Muscle of arm (tissue), 14 donors: ENCODE measurements around the gene GTF2E1. TPM values are rescaled to one million over a fixed set of nuclear protein-coding genes. Genes with fewer than 3 reads are reported as not detected.
"Not testable (repeated sequence)": the region's sequence is repeated elsewhere in the genome, so short reads cannot be mapped to it uniquely, and the experiment has no call there.

Source experiments
- DNase-seq: peaks from one replicate; pipeline ENCODE4 v3.0.0-alpha.2; 2013
- long read RNA-seq, 11 donors: transcript quantifications; one replicate each; lab custom pipeline, GENCODE V29; 2026
- polyA plus RNA-seq, 12 donors: library from polyadenylated mRNA; unstranded; fragments of 120-200 nt; gene quantifications; one replicate each; pipeline ENCODE4 v1.2.1, GENCODE V29; 2013; ENCODE audit not compliant: insufficient read length in 12 of 12

Gene GTF2E1
- polyA plus RNA-seq = 10 to 100 TPM in 11 of 12 donors, not detected in 1; 10.0 to 28.7 (median 11.7) TPM
- long read RNA-seq, donor 1, partial matches to known transcripts = 0 of 3 reads
- long read RNA-seq, donor 1, other reads (novel, unspliced or antisense) = 0 of 3 reads
- long read RNA-seq, donor 2, partial matches to known transcripts = 0 of 3 reads
- long read RNA-seq, donor 2, other reads (novel, unspliced or antisense) = 0 of 3 reads
- long read RNA-seq, donor 3 = 0 reads
- long read RNA-seq, donor 4 = 0 reads
- long read RNA-seq, donor 5, partial matches to known transcripts = 0 of 2 reads
- long read RNA-seq, donor 5, other reads (novel, unspliced or antisense) = 0 of 2 reads
- long read RNA-seq, donor 6, partial matches to known transcripts = 0 of 1 reads
- long read RNA-seq, donor 6, other reads (novel, unspliced or antisense) = 0 of 1 reads
- long read RNA-seq, donor 7, partial matches to known transcripts = 0 of 1 reads
- long read RNA-seq, donor 7, other reads (novel, unspliced or antisense) = 0 of 1 reads
- long read RNA-seq, donor 8, partial matches to known transcripts = 0 of 2 reads
- long read RNA-seq, donor 8, other reads (novel, unspliced or antisense) = 0 of 2 reads
- long read RNA-seq, donor 9, partial matches to known transcripts = 0 of 1 reads
- long read RNA-seq, donor 9, other reads (novel, unspliced or antisense) = 0 of 1 reads
- long read RNA-seq, donor 10, partial matches to known transcripts = 0 of 4 reads
- long read RNA-seq, donor 10, other reads (novel, unspliced or antisense) = 0 of 4 reads
- long read RNA-seq, donor 11, partial matches to known transcripts = 0 of 2 reads
- long read RNA-seq, donor 11, other reads (novel, unspliced or antisense) = 0 of 2 reads

DNA sequence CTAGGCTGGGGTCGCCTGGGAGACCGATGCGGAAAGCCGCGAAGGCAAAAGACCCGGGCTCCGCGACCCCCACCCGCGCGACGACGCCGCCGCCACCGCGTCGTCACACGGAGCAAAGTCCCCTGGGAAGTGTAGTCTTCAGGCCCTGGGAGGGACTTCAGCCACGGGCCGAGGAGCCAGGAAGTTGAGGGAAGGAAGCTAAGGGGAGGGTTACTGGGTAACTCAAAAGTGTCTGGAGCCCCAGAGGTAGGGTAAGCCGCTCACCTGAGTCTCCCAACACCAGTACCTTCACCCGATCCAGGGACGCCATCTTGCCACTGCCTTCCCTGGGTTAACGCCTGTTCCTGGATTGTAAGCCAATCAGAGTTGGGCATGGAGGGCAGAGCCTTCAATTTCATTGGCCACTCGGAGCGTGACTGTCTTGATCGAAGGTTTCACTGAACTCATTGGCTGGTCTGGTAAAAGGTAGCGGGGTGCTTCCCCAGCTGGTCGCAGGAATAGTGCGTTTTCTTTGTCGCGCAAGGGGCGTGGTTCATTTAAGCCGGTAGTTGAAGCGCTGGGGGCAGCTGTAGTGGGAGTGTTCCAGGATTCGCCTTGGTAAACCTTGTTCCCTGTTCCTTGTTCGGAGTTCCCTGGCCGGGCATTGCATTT, at the start of gene GTF2E1, which contains the start of gene RABL3:
GTF2E1 (plus strand) TSS at position 547 of the 651 bp plus-strand sequence. CDS start 7,809 bp downstream, outside the sequence.
RABL3 (minus strand) TSS at position 319 of the 651 bp plus-strand sequence; CDS start at position 310, 9 bp downstream.
- peak; percentile 99 for DNase-seq

DNA sequence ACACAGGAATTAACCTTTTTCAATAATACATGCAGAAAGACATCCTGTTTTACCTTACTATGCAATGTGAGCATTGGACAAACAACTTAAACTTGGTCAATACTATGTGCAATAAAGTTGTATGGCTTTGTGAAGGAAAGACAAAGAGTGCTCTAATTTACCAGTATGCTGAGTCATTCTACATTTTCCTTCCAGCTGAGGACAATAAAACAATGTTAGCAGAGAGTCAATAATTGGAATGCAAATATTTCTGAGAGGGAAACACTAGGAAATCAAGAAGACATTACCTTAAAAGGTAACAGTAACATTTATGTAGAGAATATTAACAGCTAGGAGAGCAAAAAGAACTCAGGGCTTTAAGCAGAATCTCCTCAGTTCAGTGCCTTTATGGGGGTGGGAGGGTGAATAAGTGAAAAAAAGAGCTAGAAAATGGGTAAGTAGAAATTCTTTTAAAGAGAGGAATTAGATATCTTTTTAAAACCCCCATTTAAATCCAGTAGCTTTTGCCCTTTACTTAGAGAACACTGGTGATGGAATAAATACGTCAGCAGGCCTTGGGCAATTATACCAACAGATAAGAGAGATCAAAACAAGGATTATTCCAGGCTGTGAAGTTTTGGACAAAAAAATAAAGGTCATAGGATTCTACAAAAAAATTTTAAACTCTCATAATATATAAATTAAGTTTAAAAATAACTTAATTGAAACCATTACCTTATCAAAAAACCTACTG, 48.9 kb upstream of the GTF2E1 start:
- DNase-seq = no peak

DNA sequence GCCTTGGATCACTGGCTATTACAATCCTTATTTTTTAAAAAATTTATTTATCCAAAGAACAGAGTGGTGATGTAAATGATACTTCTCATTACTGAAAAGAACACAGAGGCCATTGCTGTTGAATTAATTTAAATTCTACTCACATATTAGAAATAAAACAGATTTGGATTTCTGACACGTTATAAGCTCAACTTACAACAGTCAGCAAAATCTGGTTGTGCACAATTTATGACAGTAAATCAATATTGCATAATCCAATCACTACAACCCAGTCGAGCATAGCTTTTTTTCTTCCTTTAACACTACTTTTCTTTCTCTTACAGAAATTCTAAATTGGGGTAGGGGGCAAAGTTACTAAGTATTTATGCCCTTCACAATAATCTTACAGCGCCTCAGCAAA, 43.2 kb upstream of the GTF2E1 start:
- no peak for DNase-seq

DNA sequence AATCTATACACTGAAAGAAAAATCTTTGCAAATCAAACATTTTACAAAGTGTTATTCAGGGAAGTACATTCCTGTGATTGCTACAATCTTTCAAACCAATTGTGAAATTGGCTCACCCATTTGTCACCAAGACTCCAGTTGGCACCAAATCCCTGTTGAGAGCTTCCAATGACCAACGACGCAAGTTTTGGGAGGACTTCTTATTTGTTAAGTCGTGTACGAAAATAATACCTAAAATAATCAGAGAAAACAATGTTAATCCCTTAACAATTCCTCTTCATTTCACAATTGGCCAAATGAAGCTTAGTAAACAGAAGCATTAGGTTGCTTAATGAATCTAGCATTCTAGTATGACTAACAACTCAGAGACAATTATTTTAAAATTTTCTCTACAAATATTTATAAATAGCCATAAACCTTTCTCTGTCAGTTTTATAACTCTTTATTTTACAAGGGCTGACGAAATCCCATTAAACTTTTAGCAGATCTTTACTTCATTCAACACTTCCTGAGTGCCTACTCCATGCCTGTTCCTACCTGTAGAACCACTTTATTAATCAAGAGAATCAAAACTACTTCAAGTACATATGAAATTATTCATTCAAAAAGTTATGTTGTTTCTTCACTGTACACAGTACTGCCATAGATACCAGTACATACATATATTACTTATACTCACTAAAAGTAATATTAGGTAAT, 36.5 kb upstream of the GTF2E1 start:
- no peak for DNase-seq

DNA sequence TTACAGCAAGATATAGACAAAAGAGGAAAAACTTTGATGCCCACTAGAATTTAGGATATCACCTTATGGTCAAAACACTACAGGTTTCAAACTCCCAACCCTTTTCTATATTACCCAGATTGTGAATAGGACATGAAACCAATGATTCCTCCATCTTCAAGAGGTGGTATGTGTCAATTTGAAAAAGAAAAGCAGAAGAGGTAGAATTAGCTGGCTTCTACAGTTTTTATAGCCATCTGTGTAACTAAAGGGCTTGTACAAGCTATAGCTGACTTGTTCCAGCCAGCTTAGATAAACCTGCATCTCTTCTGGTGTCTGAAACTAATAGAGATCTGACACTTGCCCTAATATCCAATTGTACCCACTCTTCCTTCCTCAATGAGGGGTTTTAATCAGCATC, 35.6 kb upstream of the GTF2E1 start:
- no peak for DNase-seq

DNA sequence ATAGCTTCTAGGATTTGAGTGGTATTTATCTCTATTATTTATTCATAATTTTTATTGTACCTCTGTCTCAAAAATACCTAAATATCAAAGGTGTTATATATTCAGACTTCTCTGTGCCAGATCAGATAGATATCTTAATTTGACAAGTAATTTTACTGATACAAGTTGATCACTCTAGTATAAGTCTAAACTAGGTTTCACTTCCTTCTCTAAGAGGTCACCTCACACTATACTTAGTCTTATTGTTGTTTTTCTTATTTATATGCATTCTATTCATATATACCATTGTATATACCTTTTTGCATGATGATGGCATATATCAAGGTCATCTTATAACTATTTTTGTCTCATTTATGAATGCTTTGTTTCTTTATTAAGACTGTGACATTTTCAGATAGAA, 34.1 kb upstream of the GTF2E1 start:
- no peak for DNase-seq

DNA sequence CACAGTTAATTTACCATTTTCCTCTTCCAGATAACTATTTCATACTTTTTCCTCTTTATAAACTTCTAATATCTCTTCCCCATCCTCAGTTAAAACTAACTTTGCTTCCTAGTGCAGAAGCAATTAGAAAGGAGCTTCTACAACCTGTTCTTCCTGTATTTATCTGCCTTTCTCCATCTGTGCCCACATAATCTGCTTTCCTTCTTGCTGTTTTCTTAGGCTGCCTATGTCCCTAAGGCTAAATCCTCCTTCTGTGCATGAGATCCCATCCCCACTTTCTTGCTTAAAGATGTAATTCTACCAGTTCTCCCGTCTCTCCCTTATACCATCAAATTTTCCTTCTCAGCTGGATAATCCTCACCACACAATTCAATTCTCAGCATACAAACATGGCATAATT, 32.2 kb upstream of the GTF2E1 start:
- no peak for DNase-seq

DNA sequence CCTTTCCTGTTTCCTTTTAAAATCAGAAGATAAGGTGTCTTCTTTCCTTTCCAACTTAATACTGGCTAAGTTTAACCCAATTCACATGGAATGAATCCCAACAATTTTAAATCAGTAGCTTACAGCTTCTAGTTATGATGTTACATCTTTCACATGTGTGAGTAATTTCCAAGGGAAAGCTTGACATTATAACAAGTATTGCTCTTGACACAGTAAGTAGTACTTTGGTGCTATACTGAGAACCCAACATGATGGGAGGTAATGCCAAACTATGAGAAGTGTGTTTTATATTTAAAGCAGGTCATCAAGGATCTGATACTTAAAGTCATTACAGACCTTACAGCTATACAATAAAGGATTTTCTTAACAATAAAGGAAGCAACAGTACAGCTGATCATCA, 29.3 kb upstream of the GTF2E1 start:
- DNase-seq = no peak

DNA sequence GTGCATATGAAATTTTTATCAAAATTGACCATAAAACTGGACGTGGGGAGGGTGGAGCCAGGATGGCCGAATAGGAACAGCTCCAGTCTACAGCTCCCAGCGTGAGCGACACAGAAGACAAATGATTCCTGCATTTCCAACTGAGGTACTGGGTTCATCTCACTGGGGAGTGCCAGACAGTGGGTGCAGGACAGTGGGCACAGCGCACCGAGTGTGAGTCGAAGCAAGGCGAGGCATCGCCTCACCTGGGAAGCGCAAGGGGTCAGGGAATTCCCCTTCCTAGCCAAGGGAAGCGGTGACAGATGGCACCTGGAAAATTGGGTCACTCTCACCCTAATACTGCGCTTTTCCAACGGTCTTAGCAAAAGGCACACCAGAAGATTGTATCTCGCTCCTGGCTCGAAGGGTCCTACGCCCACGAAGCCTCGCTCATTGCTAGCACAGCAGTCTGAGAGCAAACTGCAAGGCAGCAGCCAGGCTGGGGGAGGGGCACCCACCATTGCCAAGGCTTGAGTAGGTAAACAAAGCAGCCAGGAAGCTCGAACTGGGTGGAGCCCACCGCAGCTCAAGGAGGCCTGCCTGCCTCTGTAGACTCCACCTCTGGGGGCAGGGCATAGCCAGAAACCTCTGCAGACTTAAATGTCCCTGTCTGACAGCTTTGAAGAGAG, 23.2 kb upstream of the GTF2E1 start:
- not testable (repeated sequence) for DNase-seq

DNA sequence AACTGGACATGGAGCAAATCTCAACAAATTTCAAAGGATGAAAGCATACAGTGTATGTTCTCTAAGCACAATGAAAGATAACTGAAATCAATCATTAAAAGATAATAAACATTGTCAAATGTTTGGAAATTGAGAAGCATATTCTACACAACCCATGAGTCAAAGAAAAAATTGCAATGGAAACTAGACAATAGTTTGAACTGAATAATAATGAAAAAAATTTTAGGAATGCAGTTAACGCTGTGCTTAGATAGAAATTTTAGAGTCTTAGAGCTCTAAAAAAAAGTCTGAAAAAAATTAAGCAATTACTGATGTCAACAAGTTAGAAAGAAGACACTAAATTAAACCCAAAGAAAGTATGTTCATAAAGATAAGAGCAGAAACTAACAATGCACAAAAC, 15.8 kb upstream of the GTF2E1 start:
- no peak for DNase-seq

DNA sequence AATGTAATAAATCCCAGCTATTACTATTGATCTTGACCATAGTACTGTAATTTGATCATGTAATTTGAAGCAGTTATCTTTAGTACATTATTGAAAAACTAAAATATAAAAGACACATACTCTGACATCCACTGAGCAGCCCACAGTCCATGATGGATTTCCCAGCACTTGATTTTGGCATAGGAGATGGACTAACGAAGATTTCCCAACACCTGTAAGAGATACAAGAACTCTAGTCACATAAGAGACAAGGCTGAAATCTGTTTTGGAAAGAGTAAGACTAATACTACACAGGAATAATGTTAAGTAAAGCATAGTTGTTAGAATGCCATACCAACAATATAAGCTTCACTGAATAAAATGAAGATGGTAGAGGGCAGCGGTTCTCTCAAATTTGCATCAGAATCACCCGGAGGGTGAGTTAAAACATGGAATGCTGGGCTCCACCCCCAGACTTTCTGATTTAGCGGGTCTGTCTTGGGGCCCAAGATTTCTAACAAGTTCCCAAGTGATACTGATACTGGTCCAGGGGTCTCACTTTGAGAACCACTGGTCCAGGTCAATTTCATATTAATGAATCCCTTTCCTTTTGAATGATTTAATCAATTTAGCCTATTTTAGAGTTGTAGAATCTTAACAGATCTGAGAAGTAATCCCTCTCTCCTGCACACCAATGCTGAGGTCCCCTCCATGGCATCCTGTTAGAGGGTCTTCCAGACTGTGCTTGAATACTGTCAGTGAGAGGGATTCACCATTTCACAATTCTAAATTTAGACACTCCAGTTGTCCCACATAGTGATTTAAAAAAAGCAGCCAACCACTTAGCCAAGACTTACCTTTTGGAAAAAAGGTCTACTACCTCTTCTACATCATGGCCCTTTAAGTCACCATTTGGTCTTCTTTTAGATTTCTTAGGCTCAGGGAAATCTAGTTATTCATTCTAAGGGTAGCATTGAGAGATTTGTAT, 11.7 kb upstream of the GTF2E1 start:
- DNase-seq = no peak

DNA sequence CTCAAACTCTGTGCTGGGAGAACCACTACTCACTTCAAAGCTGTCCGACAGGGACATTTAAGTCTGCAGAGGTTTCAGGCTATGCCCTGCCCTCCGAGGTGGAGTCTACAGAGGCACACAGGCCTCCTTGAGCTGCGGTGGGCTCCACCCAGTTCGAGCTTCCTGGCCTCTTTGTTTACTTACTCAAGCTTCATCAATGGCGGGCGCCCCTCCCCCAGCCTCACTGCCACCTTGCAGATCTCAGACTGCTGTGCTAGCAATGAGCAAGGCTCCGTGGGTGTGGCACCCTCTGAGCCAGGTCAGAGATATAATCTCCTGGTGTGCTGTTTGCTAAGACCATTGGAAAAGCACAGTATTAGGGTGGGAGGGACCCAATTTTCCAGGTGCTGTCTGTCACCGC, 4.5 kb upstream of the GTF2E1 start:
- DNase-seq = not testable (repeated sequence)

DNA sequence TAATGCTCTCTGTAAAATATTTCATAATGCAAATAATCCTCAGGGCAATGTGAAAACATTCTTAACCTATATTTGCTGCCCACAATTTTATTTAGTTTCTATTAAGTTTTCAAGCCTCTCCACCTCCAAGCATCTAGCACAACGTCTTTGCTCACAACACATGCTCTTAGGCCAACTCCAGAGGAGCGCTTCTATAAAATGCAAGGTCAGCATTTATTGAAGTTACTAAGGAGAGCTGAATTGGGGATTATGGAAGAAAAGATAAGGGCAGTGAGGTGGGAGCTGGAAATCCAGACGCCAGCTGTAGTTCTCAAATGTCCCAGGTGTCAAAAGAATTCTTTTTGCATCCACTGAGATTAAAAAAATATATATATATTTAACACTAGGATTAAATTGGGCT, 1.2 kb upstream of the GTF2E1 start:
- DNase-seq = no peak

DNA sequence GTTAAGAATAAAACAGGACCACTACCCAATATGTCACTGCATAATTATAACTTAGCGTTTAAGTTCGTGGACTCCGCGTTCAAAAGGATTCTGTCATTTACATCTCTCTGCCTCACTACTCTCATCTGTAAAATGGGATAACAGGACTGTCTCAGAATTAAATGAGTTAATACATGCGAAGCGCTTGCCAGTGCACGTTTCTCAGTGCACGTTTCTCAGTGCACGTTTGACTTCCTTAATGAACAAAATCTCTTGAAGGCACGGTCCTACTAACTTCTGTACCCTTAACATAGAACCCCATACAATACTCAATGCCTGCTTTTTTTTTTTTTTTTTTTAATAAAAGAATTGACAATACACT, 727 bp upstream of the GTF2E1 start:
- DNase-seq = no peak

DNA sequence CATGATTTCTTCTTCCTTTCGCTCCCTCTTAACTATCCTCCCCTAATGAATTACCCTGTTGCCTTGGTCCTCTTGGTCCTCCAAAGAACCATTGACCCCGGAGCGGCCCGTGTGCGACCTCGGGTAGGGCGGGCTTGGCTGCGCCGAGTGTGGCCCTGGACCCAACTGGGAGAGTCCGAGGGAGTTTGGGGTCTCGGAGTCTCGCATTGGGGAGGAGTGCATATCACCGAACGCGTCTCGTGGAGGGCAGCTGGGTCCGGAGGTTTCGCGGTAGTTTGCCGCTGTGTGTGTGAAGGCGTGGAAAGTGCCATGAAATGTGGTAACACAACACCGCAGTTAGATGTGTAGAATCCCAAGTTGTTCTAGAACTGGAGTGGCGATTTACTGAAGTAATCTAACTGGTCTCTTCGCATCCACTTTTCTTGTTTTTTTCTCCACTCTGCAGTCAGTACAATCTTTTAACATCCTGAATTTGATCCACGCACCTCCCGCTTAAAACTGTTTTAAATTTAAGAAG, 363 bp downstream of the GTF2E1 start:
- DNase-seq = no peak

DNA sequence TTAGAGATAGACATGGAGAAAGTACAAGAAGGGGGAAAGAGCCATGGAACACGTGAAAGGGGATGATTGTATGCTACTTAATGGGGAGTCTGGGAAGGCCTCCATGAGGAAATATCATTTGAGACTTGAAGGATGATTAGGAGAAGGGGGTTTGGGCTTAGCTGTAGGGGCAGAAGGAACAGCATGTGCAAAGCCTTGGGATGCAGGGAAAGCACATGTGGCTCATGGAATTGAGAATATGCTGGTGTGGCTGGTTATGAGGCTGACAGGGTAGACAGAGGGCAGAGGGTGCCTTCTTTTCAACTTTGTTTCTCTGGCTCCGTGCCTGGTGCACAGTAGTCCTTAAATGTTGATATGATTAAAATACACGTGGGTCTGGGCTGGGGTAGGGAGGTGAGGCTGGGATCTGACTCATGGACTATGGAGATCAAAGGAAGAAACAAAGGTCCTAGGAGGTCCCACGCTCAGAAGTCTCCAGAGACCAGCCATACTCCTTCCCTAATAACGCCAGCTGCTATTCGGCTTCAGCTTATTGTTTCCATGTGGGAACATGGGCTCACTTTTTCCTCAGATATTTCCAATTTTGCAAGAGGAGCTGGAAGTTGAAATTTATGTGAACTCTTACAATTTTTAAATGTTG, 1.1 kb downstream of the GTF2E1 start:
- DNase-seq = no peak

DNA sequence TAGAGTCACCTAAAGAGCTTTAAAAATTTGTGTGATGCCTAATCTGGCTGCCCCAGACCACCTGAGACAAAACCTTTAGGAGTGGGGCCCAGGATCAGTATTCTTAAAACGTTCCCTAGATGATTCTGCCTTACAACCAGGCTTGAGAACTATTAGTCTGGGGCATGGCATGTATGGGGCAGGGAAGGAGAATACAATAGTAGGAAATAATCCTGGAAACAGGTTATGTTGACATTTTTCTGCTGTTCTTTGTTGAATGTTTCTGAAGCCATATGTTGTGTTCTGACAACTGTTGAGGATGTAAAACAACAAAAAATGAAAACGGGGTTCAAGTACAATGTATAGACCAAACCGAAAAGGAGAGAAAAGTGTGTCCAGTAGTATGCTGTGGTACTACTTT, 2.9 kb downstream of the GTF2E1 start:
- DNase-seq = no peak

DNA sequence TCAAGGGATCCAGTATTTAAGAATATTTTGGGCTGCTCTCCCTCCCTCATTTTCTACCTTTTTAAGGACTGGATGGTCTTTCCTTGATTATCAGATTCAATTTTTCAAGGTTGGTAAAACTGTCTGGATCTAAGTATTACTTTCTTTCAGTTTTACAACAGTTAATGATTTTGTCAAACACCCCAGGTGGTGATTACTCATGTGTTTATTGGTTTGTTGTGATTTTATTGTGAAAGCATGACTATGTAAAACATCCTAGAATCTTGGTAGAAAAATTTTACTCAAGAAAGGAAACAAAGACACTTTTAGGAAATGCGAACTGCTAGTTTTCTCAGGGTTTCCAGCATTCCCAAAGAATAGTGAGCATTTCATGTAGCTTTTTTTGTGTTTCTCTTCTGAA, 7.3 kb downstream of the GTF2E1 start:
- no peak for DNase-seq
